B cell (primary cell): Measurements from ENCODE around the gene OR5M11. TPM values are rescaled to one million over a fixed set of nuclear protein-coding genes. Genes with fewer than 3 reads are reported as not detected.

ENCODE experiments used
- ATAC-seq: fragments of 200-7000 bp; cut with Tn5 transposase; one replicate; pipeline ENCODE4 v1.10.0; 2021; ENCODE audit warnings: low read depth, mild to moderate bottlenecking, moderate number of reproducible peaks, moderate library complexity
- CTCF ChIA-PET: fragments of 350-600 bp; sonication (Branson Sonifier 250); formaldehyde crosslinking; loops from one replicate; lab custom pipeline; 2021; ENCODE audit warnings: antibody characterized with exemption, inconsistent platforms; lab: Charles Lee
- POLR2A ChIA-PET: fragments of 350-600 bp; sonication (Branson Sonifier 250); formaldehyde crosslinking; loops from one replicate; lab custom pipeline; 2021; ENCODE audit warnings: antibody characterized with exemption; lab: Charles Lee
- DNase-seq: peaks from one replicate; pipeline ENCODE4 v3.0.0; 2013
- H2AFZ ChIP-seq: 2 replicates; pipeline ENCODE4 v1.6.1; 2012; ENCODE audit warnings: mild to moderate bottlenecking, low read depth, low read length; ENCODE audit not compliant: insufficient read depth, poor library complexity, severe bottlenecking
- H3K27ac ChIP-seq, 2 donors: 1 replicate in 1 of 2; 2 replicates in 1 of 2; pipeline ENCODE4 v1.5.1; 2012 to 2013; ENCODE audit warnings: low read length in 2 of 2, mild to moderate bottlenecking in 2 of 2, moderate library complexity in 1 of 2
- H3K27me3 ChIP-seq, 4 experiments: fragments of 200-600 bp in 1 of 4; sonication (generic) in 1 of 4; replicated peaks in 1 of 4; 1 replicate in 2 of 4; 2 replicates in 2 of 4; pipeline versions ENCODE4 v1.6.1 to v1.7.0; 2013 to 2016; ENCODE audit warnings: low read length in 3 of 4, mild to moderate bottlenecking in 2 of 4, mixed read lengths in 1 of 4, moderate library complexity in 1 of 4; ENCODE audit not compliant: insufficient read depth in 4 of 4, control insufficient read depth in 3 of 4; ENCODE audit errors: control extremely low read depth in 1 of 4
- H3K36me3 ChIP-seq, 2 experiments: replicated peaks in 1 of 2; 1 replicate in 1 of 2; 2 replicates in 1 of 2; pipeline versions ENCODE4 v1.6.1 to v1.7.1; 2013; ENCODE audit warnings: low read length in 1 of 2; ENCODE audit not compliant: insufficient read depth in 2 of 2, control insufficient read depth in 1 of 2; ENCODE audit errors: control extremely low read depth in 1 of 2, extremely low read depth in 1 of 2
- H3K4me1 ChIP-seq, 2 donors: fragments of 200-600 bp in 1 of 2; sonication (generic) in 1 of 2; 1 replicate in 1 of 2; 2 replicates in 1 of 2; pipeline versions ENCODE4 v1.5.1 to v1.6.1; 2013 to 2017; ENCODE audit warnings: low read length in 2 of 2; ENCODE audit not compliant: control insufficient read depth in 2 of 2, insufficient read depth in 2 of 2
- H3K4me2 ChIP-seq: replicated peaks from 2 replicates; pipeline ENCODE3; 2012; ENCODE audit warnings: mild to moderate bottlenecking, low read depth, low read length; ENCODE audit not compliant: poor library complexity, severe bottlenecking
- H3K4me3 ChIP-seq, 5 experiments: fragments of 200-600 bp in 1 of 5; sonication (generic) in 1 of 5; 1 replicate in 3 of 5; 2 replicates in 2 of 5; pipeline versions ENCODE4 v1.5.1 to v1.7.0; 2011 to 2016; ENCODE audit warnings: low read length in 4 of 5, mild to moderate bottlenecking in 4 of 5, low read depth in 2 of 5, control low read depth in 1 of 5, moderate library complexity in 1 of 5; ENCODE audit not compliant: insufficient read depth in 1 of 5; ENCODE audit errors: control extremely low read depth in 1 of 5, extremely low read depth in 1 of 5
- H3K79me2 ChIP-seq: fragments of 200-600 bp; sonication (generic); one replicate; pipeline ENCODE4 v1.6.0; 2016; ENCODE audit warnings: low read length; ENCODE audit not compliant: control insufficient read depth, insufficient read depth
- H3K9ac ChIP-seq: fragments of 200-600 bp; sonication (generic); 2 replicates; pipeline ENCODE4 v1.6.1; 2017; ENCODE audit warnings: mild to moderate bottlenecking, low read length, moderate library complexity
- H3K9me3 ChIP-seq, 3 donors: one replicate each; pipeline versions ENCODE4 v1.6.1 to v1.7.1; 2013; ENCODE audit warnings: low read length in 2 of 3; ENCODE audit not compliant: control insufficient read depth in 2 of 3, insufficient read depth in 1 of 3; ENCODE audit errors: control extremely low read depth in 1 of 3
- H4K20me1 ChIP-seq: 2 replicates; pipeline ENCODE4 v1.6.0; 2012; ENCODE audit warnings: mild to moderate bottlenecking, low read length; ENCODE audit not compliant: insufficient read depth, control insufficient read depth, poor library complexity, severe bottlenecking
- H3K27ac Mint-ChIP-seq: one replicate; pipeline ENCODE4 v1.8.0; 2021; ENCODE audit warnings: mixed read lengths
- H3K27me3 Mint-ChIP-seq: one replicate; pipeline ENCODE4 v1.8.0; 2021; ENCODE audit warnings: mixed read lengths
- H3K4me1 Mint-ChIP-seq: one replicate; pipeline ENCODE4 v1.8.0; 2021; ENCODE audit warnings: mixed read lengths
- H3K4me3 Mint-ChIP-seq: one replicate; pipeline ENCODE4 v1.8.0; 2021; ENCODE audit warnings: mixed read lengths
- H3K9me3 Mint-ChIP-seq: one replicate; pipeline ENCODE4 v1.8.0; 2022; ENCODE audit warnings: mixed read lengths; ENCODE audit not compliant: insufficient read depth
- EZH2 ChIP-seq: IDR thresholded peaks from 2 replicates; pipeline ENCODE4 v1.6.1; 2012; ENCODE audit warnings: borderline replicate concordance, low read depth, mild to moderate bottlenecking, moderate library complexity, low read length; ENCODE audit not compliant: insufficient read depth, poor library complexity, severe bottlenecking
- WGBS: methylation state at CpG from one replicate; pipeline ENCODE4 v1.1.5; 2013; ENCODE audit warnings: missing lambda C conversion rate; ENCODE audit not compliant: insufficient coverage; 5-methylcytosine and 5-hydroxymethylcytosine counted together
- intact Hi-C: fragments of 100-400 bp; cut with micrococcal nuclease; formaldehyde crosslinking; loops from one replicate; pipeline ENCODE4 v1.10.0; 2022
- polyA plus RNA-seq: library from polyadenylated mRNA; depleted of rRNA; stranded (reverse); fragments of >200 nt; gene quantifications from 2 replicates; pipeline ENCODE4 v1.2.3, GENCODE V29; 2012
- total RNA-seq, 2 donors: library from RNA; stranded (reverse); fragments of 120-200 nt in 1 of 2; gene quantifications; 1 replicate in 1 of 2; 2 replicates in 1 of 2; pipeline versions ENCODE4 v1.2.3 to v1.2.4, GENCODE V29; 2013 to 2022
- TF ChIP-seq, protein P1 (sequence below): fragments of 200-600 bp; IDR thresholded peaks from one replicate; pipeline ENCODE4 v1.8.0; 2022; ENCODE audit warnings: antibody characterized with exemption, mild to moderate bottlenecking

OR5M11 gene
- total and polyA plus RNA-seq, 2 donors (not counting 1 experiment from before 2014, with no cell fraction given): not detected

DNA sequence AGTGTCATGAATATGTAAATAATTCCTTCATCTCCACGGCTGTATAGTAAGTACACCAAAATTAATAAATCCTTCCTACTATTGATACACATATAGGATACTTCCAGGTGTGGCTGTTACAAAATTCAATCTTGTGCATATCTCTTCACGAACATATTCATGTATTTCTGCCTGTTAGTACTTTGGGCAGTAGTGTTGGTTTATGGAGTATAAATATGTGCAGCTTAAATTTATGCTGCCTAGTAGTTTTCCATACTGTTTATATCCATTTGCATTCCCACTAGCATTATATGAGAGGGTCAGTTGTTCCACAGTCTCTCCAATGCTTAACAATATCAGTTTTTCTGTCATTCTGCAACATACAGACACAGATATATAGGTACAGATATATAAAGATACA lies 47.9 kb downstream of the OR5M11 start:
- Histone ChIP-seq H3K9ac (no peak overlapping the region), H3K9me3 (peaks cover 0 to 18% (median 0%) of the 10 kb centered on the region in 3 donors), H4K20me1 (no peaks in the 10 kb centered on the region), H3K4me3 (no peak overlapping the region), H3K36me3 (no peaks in the 10 kb centered on the region), H2AFZ (no peak overlapping the region), H3K27me3 (no peaks in the 10 kb centered on the region), H3K4me1 (no peaks in the 10 kb centered on the region), H3K4me2 (no peak overlapping the region), H3K27ac (no peak overlapping the region), H3K79me2 (no peaks in the 10 kb centered on the region)
- no peak for TF ChIP-seq EZH2
- TF ChIP-seq, protein P1, sequence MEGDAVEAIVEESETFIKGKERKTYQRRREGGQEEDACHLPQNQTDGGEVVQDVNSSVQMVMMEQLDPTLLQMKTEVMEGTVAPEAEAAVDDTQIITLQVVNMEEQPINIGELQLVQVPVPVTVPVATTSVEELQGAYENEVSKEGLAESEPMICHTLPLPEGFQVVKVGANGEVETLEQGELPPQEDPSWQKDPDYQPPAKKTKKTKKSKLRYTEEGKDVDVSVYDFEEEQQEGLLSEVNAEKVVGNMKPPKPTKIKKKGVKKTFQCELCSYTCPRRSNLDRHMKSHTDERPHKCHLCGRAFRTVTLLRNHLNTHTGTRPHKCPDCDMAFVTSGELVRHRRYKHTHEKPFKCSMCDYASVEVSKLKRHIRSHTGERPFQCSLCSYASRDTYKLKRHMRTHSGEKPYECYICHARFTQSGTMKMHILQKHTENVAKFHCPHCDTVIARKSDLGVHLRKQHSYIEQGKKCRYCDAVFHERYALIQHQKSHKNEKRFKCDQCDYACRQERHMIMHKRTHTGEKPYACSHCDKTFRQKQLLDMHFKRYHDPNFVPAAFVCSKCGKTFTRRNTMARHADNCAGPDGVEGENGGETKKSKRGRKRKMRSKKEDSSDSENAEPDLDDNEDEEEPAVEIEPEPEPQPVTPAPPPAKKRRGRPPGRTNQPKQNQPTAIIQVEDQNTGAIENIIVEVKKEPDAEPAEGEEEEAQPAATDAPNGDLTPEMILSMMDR: no peak
- peaks cover 5% of the 10 kb centered on the region for H3K9me3 Mint-ChIP-seq
- H3K4me3 Mint-ChIP-seq: no peak overlapping the region
- no CpG with 5 or more reads among the region's 2 CpGs for WGBS
- no peaks in the 10 kb centered on the region for H3K27me3 Mint-ChIP-seq
- ATAC-seq (no peak), DNase-seq (no peak)
- H3K27ac Mint-ChIP-seq: no peak overlapping the region
- ChIA-PET POLR2A (no interaction called here), CTCF (no interaction called here)
- intact Hi-C loops: no loop called here
- H3K4me1 Mint-ChIP-seq: no peaks in the 10 kb centered on the region

Other genes with a start within 250 kb of the OR5M11 start
- gene OR8K3, start 228.1 kb downstream of the OR5M11 start, total RNA-seq: not detected in 2 replicates
- gene OR8K3, start 228.1 kb downstream of the OR5M11 start, polyA plus RNA-seq: not detected in 2 replicates
- not detected in 2 replicates for gene OR8K1, start 197.2 kb downstream of the OR5M11 start, total RNA-seq
- gene OR8K1, start 197.2 kb downstream of the OR5M11 start, polyA plus RNA-seq: not detected in 2 replicates
- gene OR8J1, start 189.0 kb downstream of the OR5M11 start, total RNA-seq: not detected in 2 replicates
- not detected in 2 replicates for gene OR8J1, start 189.0 kb downstream of the OR5M11 start, polyA plus RNA-seq
- not detected in 2 replicates for gene OR8U1, start 167.6 kb downstream of the OR5M11 start, total RNA-seq
- not detected in 2 replicates for gene OR8U1, start 167.6 kb downstream of the OR5M11 start, polyA plus RNA-seq
- not detected in 2 replicates for gene OR5AL1, start 130.6 kb downstream of the OR5M11 start, total RNA-seq
- not detected in 2 replicates for gene OR5AL1, start 130.6 kb downstream of the OR5M11 start, polyA plus RNA-seq
- gene OR5M3, start 69.9 kb downstream of the OR5M11 start, total RNA-seq: not detected in 2 replicates
- not detected in 2 replicates for gene OR5M3, start 69.9 kb downstream of the OR5M11 start, polyA plus RNA-seq
- not detected in 2 replicates for gene OR5M8, start 51.9 kb downstream of the OR5M11 start, total RNA-seq
- gene OR5M8, start 51.9 kb downstream of the OR5M11 start, polyA plus RNA-seq: not detected in 2 replicates
- gene OR5M10, start 34.5 kb upstream of the OR5M11 start, total RNA-seq: not detected in 2 replicates
- gene OR5M10, start 34.5 kb upstream of the OR5M11 start, polyA plus RNA-seq: not detected in 2 replicates
- not detected in 2 replicates for gene OR5M1, start 71.6 kb upstream of the OR5M11 start, total RNA-seq
- gene OR5M1, start 71.6 kb upstream of the OR5M11 start, polyA plus RNA-seq: not detected in 2 replicates
- gene OR5AP2, start 99.2 kb upstream of the OR5M11 start, total RNA-seq: not detected in 2 replicates
- not detected in 2 replicates for gene OR5AP2, start 99.2 kb upstream of the OR5M11 start, polyA plus RNA-seq
- not detected in 2 replicates for gene OR5AR1, start 120.4 kb upstream of the OR5M11 start, total RNA-seq
- gene OR5AR1, start 120.4 kb upstream of the OR5M11 start, polyA plus RNA-seq: not detected in 2 replicates
- gene OR9G1, start 155.8 kb upstream of the OR5M11 start, total RNA-seq: not detected in 2 replicates
- not detected in 2 replicates for gene OR9G1, start 155.8 kb upstream of the OR5M11 start, polyA plus RNA-seq
- not detected in 2 replicates for gene OR9G4, start 205.4 kb upstream of the OR5M11 start, total RNA-seq
- not detected in 2 replicates for gene OR9G4, start 205.4 kb upstream of the OR5M11 start, polyA plus RNA-seq